Muscle of back (tissue), 11 donors: Measurements from ENCODE around the gene PODXL. TPM values are rescaled to one million over a fixed set of nuclear protein-coding genes. Genes with fewer than 3 reads are reported as not detected.
"Not testable (repeated sequence)": the region's sequence is repeated elsewhere in the genome, so short reads cannot be mapped to it uniquely, and the experiment has no call there.

Source experiments
- DNase-seq, 3 donors: peaks; one replicate each; pipeline versions ENCODE4 v3.0.0 to v3.0.0-alpha.2; 2013
- polyA plus RNA-seq, 10 donors: library from polyadenylated mRNA; unstranded; fragments of 120-200 nt; gene quantifications; one replicate each; pipeline ENCODE4 v1.2.1, GENCODE V29; 2013; ENCODE audit not compliant: insufficient read length in 10 of 10

PODXL gene
- polyA plus RNA-seq, 10 donors, result 56.1 to 106 (median 73.1) TPM

DNA sequence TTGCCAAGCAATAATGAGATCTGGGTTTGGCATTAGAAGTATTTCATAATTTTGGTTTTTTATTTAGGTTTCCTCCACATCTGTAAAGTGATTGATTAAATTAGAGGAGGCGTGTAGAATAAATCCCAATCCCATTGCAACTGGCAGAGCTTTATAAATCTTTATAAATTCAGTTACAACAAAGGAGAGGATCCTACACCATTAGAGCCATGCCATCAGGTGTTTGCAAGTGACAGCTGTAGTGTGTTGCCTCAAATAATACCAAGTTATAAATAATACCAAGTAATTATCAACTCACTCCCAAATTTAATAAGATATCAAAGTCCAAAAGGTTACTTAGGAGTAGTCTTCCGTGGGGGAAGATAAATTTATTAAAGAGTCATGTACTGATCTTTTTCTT lies 62.2 kb downstream of the PODXL start:
- no peak for DNase-seq

- DNase-seq, result no peak
Measured at GRCh38 chr7:131493581-131493980, 62.8 kb downstream of the PODXL start.

GRCh38 chr7:131493081-131493480 lies 63.3 kb downstream of the PODXL start:
- no peak for DNase-seq

- DNase-seq, result no peak
Measured at GRCh38 chr7:131489881-131490280, 66.5 kb downstream of the PODXL start.

DNA sequence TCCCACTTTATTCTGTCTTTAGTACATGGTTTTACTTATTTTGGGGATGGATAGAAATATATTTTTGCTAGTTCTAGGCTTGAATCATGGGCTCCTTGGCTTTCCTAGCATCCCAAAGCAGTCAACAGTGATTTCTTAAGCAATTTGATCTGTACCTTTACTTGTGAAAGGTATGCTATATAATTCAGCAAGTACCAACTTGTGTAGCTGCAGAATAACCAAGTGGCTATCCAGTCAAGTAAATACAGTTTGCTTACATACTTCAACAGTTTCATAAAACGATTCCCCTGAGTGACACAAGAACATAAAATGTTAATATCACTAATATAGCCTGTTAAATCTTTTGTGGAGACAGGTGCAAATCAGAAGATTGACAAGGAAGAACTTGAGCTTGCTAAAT lies 67.2 kb downstream of the PODXL start:
- DNase-seq, result no peak

DNA sequence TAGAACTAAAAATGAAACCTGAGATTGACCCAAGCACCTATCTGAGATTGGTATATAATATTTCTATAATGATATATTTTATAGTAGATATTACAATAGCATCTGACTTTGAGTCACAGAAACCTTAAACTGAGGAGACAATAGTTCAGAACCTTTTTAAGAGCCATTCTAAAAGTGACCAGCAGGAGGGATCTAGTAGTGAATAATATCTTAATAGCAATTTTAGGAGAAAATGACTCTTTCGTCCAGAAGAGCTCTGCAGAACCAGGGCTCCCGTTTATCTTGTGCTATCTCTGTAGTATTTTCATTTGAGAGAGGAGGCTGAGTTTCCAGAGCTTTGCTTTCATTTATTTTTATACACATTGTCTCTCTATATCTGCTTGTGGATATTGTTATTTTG lies 68.1 kb downstream of the PODXL start:
- no peak for DNase-seq

- DNase-seq, result no peak
Measured at GRCh38 chr7:131487217-131487616, 69.2 kb downstream of the PODXL start.

- no peak for DNase-seq
Measured at GRCh38 chr7:131486346-131486745, 70.1 kb downstream of the PODXL start.

GRCh38 chr7:131483586-131483985 lies 72.8 kb downstream of the PODXL start:
- DNase-seq, result no peak

DNA sequence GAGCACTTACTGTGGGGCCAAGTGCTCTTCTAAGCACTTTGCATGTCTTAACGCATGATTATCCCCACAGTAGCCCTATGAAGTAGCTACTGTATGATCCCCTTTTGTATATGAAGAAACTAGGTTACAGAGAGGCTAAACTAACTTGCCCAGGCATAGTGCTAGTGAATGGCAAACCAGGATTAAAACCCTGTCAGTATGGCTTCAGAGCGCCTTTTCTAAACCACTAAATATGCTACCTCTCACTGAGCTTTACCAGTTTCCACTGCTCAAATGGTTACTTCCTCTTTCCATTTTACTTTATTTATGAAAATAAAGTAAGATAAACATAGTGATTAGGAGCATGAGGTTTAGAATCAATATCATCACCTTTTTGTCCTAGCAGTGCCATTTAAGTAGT lies 73.6 kb downstream of the PODXL start:
- DNase-seq, result no peak

DNA sequence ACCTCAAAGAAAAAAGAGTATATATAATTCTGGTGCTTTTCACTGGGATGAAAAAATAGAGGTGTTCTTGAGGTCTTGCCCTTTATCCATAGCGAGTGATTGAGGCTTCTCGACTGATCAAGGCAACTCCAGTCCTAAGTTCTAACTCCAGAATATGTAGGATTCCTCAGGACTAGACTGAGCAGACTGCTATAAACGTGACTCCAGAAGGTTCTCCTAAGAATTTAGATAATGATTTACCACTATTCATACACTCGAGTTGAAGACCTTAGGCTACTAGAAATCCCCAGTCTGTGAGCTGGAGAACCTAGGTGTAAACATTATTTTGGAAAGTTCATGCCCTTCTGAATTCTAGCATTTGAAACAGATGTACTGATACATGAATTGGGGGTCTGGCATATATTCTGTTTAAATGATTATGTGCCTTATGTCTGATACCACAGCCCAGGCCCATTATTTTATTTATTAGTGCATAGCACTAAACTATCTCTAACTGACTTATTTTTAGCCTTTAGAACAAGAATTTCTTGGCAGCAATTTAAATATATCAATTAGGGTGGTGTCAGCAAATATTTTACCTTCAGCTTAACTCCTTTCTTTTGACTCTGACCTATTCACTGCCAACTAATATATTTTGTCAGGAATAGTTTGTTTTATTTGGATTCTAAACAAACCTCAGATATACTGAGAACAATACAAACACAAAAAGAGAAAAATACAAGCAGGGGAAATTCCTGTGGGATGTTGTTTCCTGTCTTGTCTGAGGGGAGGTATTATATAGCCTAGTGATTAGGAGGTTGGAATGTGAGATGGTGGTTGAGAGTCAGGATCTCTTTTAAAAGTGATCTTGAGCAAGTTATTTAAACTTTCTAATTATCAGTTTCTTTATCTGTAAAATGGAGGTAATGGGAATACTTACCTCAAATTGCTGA lies 75.8 kb downstream of the PODXL start:
- DNase-seq, result peak in 1 of 3 donors; percentile 15

DNA sequence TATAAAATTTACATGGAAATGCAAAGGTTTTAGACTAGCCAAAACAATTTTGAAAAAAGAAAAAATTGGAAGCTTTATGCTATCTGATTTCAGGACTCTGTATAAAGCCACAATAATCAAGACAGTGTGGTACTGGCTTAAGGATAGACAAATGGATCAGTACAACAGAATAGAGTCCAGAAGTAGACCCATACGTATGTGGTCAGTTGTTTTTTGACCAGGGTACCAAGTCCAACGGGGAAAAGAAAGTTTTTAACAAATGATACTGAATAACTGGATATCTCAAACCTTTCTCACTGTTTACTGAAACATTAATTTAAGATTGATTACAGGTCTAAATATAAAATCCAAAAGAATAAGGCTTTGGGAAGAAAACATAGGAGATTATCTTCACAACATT lies 79.7 kb downstream of the PODXL start:
- no peak for DNase-seq

- DNase-seq, result no peak
Measured at GRCh38 chr7:131471250-131472004, 85.0 kb downstream of the PODXL start.

DNA sequence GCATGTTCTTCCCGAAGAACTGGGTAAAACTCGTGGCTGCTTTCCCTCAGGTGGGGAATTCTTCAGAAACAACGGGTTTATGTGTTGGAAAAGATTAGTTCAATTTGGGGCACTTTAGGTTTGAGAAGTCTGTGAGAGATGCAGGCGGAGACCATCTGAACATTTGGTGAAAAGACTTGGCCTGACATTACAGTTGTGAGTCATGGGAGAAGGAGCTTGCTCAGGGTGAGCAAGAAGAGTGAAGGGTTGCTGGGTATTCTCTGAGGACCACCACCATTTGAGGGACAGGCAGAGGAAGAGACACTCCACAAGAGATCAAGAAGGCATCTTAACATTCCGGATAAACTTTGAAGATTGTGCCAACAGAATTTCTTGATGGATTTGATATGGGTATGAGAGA lies 88.6 kb downstream of the PODXL start:
- no peak for DNase-seq

DNA sequence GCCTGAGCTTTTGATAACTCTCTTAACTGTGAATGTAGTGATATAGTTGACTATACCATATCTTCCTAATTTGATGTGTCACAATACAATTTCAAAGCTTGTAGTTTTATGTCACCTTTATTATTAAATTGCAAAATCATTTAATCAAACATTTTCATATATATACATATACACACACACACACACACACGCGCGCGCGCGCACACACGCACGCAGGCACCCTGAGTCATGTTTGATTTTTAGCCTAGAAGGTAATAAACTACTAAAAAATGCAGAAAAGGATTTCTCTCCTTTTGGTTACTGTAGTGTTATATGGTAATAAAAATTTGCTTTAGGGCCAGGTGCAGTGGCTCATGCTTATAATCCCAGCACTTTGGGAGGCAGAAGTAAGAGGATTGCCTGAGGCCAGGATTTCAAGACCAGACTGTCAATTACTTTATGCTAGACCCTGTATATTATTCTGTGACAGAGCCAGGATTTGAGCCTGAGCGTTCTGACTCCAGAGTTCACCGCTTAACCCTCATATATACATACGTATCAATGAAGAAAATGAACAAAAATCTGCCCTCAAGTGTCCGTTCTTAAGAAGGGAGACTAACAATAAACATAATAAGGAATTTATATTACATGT lies 89.6 kb downstream of the PODXL start:
- no peak for DNase-seq

- DNase-seq, result not testable (repeated sequence)
Measured at GRCh38 chr7:131462715-131463114, 93.7 kb downstream of the PODXL start.

- DNase-seq, result no peak
Measured at GRCh38 chr7:131462059-131462458, 94.4 kb downstream of the PODXL start.

DNA sequence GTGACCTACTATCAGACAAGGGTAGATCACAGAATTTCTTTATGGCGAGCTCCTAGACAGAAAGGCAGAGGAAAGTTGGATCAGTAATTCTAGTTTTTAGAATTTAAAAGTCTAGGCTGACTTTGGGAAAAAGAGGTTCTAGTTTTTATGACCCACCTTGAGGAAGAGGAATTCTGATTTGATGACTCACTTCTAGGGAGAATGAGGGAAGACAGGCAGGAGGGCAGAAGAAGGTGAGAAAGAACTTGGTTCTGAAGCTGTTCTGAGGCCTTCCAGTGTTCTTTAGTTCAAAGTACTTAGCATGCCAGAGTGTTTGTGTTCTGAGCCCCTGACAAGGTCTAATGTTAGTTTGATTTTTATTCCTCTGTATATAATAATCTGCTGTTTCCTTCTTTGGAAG lies 97.2 kb downstream of the PODXL start:
- DNase-seq, result no peak

- no peak for DNase-seq
Measured at GRCh38 chr7:131456338-131456737, 100.1 kb downstream of the PODXL start.

DNA sequence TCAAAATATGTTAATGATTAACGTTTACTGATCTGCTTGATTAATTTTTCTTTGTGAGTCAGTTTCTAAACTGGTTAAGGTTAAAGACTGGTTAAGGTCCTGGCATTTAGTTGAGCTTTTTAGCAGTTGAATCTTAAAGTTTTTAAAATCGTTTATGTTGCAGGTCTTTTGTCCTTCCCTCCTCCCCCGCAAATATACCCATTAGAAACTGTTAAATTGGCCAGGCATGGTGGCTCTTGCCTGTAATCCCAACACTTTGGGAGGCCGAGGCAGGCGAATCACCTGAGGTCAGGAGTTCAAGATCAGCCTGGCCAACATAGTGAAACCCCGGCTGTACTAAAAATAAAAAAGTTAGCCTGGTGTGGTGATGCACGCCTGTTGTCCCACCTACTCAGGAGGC lies 100.9 kb downstream of the PODXL start:
- DNase-seq, result no peak

GRCh38 chr7:131455001-131455400 lies 101.4 kb downstream of the PODXL start:
- DNase-seq, result no peak

GRCh38 chr7:131454498-131454897 lies 101.9 kb downstream of the PODXL start:
- DNase-seq, result no peak
